Endothelial cell of hepatic sinusoid (primary cell): ENCODE data around the gene ABCA7.

ENCODE experiments used
- in situ Hi-C: cut with HindIII; loops from 2 replicates; pipeline ENCODE4 v1.10.0; 2017; ENCODE audit warnings: low sequenced_read_pairs

The ABCA7 gene

DNA sequence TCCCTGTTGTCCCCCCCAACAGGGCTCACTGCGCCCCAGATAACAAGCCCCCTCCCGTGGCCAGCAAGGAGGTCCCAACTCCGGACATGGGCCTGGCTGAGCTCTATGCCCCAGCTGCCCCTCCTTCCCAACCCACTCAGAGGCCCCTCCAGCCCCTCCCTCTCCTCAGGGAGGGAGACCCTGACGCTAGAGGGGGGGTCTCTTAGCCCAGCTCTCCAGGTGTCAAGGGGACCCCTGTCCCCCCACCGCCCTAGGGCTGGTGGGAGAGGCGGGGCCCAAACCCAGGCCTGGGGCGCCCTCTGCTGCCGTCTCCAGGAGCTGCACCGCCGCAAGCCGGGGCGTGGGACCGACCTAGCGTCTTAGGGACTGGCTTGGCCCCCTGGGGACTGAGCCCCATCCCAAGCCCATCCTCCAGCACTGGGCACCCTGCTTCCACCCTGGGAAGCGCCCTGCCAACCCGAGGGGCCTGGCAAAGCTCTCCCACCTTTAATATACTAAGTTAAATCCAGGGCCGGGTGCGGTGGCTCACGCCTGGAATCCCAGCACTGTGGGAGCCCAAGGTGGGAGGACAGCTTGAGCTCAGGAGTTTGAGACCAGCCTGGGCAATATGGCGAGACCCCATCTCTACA lies 38.3 kb upstream of the ABCA7 start:
- in situ Hi-C loops, result no loop called here

DNA sequence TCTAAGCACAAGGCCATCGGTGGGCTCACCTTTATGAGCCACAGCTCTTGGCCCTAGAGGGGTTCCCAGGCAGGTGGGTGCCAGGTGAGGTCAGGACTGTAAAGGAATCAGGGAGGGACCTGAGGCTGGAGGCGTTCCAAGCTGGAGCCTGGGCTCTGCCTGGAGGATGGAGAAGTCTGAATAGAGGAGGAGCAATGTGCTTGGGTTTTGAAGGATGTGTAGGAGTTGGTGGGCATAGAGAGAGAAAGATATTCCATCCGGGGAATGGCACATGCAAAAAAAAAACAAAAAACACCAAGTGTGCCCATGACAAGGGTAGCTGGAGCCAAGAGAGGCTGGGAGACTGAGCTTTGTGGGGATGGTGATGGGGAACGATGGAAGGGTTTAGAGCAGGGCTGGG lies 37.3 kb upstream of the ABCA7 start:
- in situ Hi-C loops, result no loop called here

DNA sequence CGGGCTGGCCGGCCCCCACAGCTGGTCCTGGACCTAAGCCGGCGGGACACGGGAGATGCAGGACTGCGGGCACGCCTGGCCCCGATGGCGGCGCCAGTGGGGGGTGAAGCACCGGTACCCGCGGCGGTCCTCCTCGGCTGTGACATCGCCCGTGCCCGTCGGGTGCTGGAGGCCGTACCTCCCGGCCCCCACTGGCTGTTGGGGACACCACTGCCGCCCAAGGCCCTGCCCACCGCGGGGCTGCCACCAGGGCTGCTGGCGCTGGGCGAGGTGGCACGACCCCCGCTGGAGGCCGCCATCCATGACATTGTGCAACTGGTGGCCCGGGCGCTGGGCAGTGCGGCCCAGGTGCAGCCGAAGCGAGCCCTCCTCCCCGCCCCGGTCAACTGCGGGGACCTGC lies 36.6 kb upstream of the ABCA7 start:
- in situ Hi-C loops, result no loop called here

GRCh38 chr19:1004204-1004802 lies 35.6 kb upstream of the ABCA7 start:
- in situ Hi-C loops, result no loop called here

DNA sequence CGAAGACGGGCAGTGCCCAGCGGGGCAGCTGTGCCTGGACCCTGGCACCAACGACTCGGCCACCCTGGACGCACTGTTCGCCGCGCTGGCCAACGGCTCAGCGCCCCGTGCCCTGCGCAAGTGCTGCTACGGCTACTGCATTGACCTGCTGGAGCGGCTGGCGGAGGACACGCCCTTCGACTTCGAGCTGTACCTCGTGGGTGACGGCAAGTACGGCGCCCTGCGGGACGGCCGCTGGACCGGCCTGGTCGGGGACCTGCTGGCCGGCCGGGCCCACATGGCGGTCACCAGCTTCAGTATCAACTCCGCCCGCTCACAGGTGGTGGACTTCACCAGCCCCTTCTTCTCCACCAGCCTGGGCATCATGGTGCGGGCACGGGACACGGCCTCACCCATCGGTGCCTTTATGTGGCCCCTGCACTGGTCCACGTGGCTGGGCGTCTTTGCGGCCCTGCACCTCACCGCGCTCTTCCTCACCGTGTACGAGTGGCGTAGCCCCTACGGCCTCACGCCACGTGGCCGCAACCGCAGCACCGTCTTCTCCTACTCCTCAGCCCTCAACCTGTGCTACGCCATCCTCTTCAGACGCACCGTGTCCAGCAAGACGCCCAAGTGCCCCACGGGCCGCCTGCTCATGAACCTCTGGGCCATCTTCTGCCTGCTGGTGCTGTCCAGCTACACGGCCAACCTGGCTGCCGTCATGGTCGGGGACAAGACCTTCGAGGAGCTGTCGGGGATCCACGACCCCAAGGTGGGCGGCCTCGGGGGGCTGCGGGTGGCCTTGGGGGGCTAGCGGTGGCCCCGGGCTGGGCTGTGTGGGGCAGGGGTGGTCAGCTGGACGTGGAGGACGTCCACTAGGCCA lies 34.9 kb upstream of the ABCA7 start:
- in situ Hi-C loops, result no loop called here

GRCh38 chr19:1006711-1007398 lies 33.1 kb upstream of the ABCA7 start:
- in situ Hi-C loops, result no loop called here

DNA sequence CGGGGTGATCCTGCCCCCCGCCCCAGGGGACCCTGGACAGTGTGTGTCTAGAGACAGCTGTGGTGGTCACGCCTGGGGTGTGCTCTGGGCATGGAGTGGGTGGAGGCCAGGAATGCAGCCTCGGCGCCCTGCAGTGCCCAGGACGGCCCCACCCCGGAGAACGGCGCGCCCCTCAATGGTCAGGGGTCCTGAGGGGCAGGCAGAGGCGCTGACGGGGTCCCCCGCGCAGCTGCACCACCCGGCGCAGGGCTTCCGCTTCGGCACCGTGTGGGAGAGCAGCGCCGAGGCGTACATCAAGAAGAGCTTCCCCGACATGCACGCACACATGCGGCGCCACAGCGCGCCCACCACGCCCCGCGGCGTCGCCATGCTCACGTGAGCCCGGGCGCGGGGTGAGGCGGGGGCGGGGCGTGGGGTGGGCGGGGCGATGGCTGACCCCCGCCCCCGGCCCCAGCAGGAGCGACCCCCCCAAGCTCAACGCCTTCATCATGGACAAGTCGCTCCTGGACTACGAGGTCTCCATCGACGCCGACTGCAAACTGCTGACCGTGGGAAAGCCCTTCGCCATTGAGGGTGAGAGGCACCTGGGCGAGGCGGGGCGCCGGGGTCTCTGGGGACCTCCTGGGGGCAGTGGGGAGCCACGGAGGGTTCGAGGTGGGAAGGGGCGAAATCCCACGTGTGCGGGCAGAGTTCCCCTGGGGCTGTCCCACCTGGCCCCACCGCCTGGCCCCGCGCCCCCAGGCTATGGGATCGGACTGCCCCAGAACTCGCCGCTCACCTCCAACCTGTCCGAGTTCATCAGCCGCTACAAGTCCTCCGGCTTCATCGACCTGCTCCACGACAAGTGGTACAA lies 32.3 kb upstream of the ABCA7 start:
- in situ Hi-C loops, result no loop called here

- in situ Hi-C loops, result no loop called here
Observed at GRCh38 chr19:1008268-1009040, 31.5 kb upstream of the ABCA7 start.

DNA sequence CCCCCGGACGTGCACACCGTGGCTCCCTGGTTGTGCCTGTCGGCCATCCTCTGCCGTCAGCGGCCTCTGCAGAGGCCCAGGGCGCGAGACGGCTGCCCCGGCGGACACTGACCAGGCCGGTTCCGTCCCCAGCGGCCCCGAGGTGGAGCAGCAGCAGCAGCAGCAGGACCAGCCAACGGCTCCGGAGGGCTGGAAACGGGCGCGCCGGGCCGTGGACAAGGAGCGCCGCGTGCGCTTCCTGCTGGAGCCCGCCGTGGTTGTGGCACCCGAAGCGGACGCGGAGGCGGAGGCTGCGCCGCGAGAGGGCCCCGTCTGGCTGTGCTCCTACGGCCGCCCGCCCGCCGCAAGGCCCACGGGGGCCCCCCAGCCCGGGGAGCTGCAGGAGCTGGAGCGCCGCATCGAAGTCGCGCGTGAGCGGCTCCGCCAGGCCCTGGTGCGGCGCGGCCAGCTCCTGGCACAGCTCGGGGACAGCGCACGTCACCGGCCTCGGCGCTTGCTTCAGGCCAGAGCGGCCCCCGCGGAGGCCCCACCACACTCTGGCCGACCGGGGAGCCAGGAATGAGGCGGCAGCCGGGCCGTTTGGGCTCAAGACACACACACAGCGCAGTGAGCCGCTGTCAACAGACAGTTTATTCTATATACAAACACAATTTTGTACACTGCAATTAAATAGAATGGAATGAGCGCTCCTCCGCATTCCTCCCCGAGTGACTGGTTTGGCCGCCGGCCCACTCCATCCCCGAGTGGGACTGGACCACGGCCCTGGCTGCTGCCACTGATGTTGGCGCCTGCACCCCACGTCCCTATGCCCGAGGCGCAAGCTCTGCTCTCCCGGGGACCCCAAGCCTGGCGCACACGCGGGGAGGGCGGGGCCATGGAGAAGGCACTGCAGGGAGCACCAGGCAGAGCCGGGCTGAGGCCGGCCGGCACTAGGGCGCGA lies 30.6 kb upstream of the ABCA7 start:
- in situ Hi-C loops, result no loop called here

DNA sequence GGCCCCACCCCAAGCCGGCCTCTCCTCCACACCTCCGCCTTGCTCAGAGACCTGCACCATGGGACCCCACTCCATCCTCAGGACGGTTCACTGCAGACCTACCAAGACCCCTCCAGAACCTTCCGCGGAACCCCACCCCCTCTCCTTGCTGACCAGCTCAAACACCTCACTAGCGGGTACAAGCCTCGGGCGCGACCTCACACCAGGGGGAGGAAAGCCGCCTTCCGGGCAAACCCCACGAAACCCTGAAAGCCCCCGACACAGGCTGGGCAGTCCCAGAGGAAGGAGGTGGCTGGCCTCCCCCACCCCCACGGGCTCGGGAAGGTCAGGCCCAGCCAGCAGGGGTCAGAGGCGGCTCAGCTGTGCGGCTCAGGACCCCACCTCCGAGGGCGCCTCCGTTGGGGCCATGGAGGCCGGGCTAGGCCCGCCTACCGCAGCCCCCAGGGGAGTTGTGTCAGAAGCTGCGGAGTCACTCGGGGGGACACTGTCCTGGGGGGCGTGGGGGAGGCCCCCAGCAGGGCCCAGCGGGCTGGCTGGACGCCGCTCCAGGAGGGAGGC lies 29.8 kb upstream of the ABCA7 start:
- in situ Hi-C loops, result no loop called here

- in situ Hi-C loops, result no loop called here
Observed at GRCh38 chr19:1010586-1011510, 29.1 kb upstream of the ABCA7 start.

DNA sequence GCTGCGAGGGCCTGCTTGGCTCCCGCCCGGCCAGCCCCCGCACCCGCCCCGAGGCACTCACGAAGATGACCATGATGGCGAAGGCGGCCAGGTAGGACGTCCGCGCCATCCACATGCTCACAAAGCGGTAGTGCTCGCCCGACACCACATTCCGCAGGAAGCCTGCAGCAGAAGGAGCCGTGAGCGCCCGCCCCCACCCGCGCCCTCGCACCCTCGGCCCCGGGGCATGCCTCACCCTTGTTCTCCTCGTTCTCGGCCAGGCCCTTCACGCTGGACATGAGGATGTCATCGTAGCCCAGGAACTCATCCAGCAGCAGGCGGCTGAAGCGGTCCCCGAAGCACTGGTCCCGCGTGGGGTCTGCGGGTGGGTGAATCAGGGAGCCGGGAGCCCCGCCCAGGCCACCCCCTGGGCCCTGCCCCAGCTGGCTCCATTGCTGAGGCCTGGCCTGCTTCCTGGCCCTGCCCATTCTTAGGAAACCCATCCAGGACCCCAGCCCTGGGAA lies 28.0 kb upstream of the ABCA7 start:
- in situ Hi-C loops, result no loop called here

DNA sequence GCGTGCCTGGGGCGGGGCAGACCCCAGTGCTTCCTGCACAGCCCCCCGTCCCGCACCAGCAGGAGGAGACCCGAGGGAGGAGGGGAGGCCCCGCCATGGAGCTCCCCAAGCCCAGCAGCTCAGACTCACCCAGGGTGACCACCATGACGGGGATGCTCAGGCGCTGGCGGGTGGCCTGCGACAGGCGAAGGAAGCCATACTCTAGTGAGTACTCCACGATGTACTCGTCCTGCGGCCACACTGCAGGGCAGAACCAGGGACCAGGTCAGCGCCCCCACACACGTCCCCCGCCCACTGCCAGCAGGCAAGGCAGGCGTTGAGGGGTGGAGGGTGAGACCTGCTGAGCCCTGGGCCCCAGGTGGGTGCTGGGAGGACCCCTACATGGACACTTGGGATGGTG lies 27.6 kb upstream of the ABCA7 start:
- in situ Hi-C loops, result no loop called here

- in situ Hi-C loops, result no loop called here
Observed at GRCh38 chr19:1013218-1013617, 26.7 kb upstream of the ABCA7 start.

DNA sequence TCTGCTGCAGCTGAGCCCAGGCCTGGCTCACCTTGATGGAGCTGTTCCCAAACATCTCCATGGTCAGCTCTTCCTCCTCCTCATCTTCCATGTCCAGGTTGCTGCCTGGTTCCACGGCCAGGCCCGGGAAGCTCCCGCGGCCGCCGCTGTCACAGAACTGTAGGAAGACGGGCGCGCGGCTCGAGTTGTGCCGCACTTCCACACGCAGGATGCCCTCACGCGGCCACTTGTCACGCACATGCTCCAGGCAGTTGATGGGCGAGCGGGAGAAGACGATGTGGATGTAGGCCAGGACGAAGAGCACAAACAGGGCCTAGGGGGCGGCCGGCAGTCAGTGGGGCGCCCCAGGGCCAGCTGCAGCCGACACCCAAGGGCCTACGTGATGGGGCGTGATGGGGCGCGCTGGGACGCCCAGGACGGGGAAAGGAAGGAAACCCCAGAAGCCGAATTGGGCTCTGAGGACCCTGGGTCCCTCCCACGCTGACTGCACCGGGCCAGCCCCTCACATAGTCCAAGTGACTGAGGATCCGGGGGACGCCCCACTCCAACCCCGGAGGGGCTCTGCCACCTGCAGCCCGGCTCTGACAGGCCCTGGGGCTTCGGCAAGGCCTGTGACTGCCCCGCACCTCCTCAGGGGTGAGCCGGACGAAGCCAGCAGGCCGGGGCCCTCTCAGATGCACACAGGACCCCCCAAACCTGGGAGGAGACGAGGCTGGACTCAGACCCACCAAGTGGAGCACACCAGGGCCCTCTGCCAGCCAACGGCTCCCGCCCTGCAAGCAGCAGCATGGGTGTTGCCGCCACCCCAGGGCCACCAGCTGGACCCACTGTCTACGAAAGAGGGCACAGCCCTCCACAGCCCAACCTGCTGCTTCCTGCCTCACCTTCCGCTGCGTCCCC lies 25.5 kb upstream of the ABCA7 start:
- in situ Hi-C loops, result no loop called here

GRCh38 chr19:1015061-1015781 lies 24.7 kb upstream of the ABCA7 start:
- in situ Hi-C loops, result no loop called here
